GM21529 (cell line): Measurements from ENCODE around the gene MDK.
A peak's percentile ranks its signal among the peaks of the same experiment; 100 is the strongest.

Experiments
- ATAC-seq: cut with Tn5 transposase; IDR thresholded peaks from one replicate; pipeline ENCODE4 v1.9.1; 2021; ENCODE audit not compliant: unreplicated experiment

The MDK gene

GRCh38 chr11:46347637-46348311, 33.7 kb upstream of the MDK start:
- ATAC-seq = peak; percentile 5

GRCh38 chr11:46348566-46349401, 32.7 kb upstream of the MDK start:
- no peak for ATAC-seq

GRCh38 chr11:46350695-46351094, 30.8 kb upstream of the MDK start:
- no peak for ATAC-seq

GRCh38 chr11:46351148-46351547, 30.3 kb upstream of the MDK start:
- ATAC-seq = no peak

- no peak for ATAC-seq
Observed at GRCh38 chr11:46351606-46352005, 29.9 kb upstream of the MDK start.

- no peak for ATAC-seq
Observed at GRCh38 chr11:46352063-46352841, 29.2 kb upstream of the MDK start.

GRCh38 chr11:46353698-46354097, 27.8 kb upstream of the MDK start:
- no peak for ATAC-seq

- ATAC-seq = no peak
Observed at GRCh38 chr11:46356924-46357482, 24.5 kb upstream of the MDK start.

GRCh38 chr11:46357483-46357936, 24.0 kb upstream of the MDK start:
- ATAC-seq = no peak

- ATAC-seq = no peak
Observed at GRCh38 chr11:46359953-46360352, 21.5 kb upstream of the MDK start.

GRCh38 chr11:46360878-46361277, 20.6 kb upstream of the MDK start:
- ATAC-seq = peak; percentile 20

GRCh38 chr11:46361283-46362155, 19.9 kb upstream of the MDK start:
- peak; percentile 93 for ATAC-seq

GRCh38 chr11:46362156-46363030, 19.1 kb upstream of the MDK start:
- no peak for ATAC-seq

- no peak for ATAC-seq
Observed at GRCh38 chr11:46363031-46363407, 18.4 kb upstream of the MDK start.

- no peak for ATAC-seq
Observed at GRCh38 chr11:46363455-46364005, 17.9 kb upstream of the MDK start.

GRCh38 chr11:46364056-46364455, 17.4 kb upstream of the MDK start:
- no peak for ATAC-seq

GRCh38 chr11:46364791-46365190, 16.7 kb upstream of the MDK start:
- no peak for ATAC-seq

GRCh38 chr11:46366260-46366659, 15.2 kb upstream of the MDK start:
- no peak for ATAC-seq

- no peak for ATAC-seq
Observed at GRCh38 chr11:46366661-46367161, 14.8 kb upstream of the MDK start.
